Endothelial cell (in vitro differentiated cells): Measurements from ENCODE around the gene CNTN6. TPM values are rescaled to one million over a fixed set of nuclear protein-coding genes. Genes with fewer than 3 reads are reported as not detected.

Experiments used
- DNase-seq: peaks from one replicate; pipeline ENCODE4 v3.0.0; 2021; ENCODE audit warnings: low spot score
- H3K27ac Mint-ChIP-seq: one replicate; pipeline ENCODE4 v1.8.0; 2021; ENCODE audit warnings: mixed read lengths, inconsistent platforms; ENCODE audit not compliant: unreplicated experiment
- H3K27me3 Mint-ChIP-seq: one replicate; pipeline ENCODE4 v1.8.0; 2021; ENCODE audit warnings: mild to moderate bottlenecking, moderate library complexity, mixed read lengths, inconsistent platforms; ENCODE audit not compliant: unreplicated experiment
- H3K36me3 Mint-ChIP-seq: one replicate; pipeline ENCODE4 v1.8.0; 2021; ENCODE audit warnings: mild to moderate bottlenecking, low read depth, mixed read lengths, inconsistent platforms; ENCODE audit not compliant: unreplicated experiment
- H3K4me1 Mint-ChIP-seq: one replicate; pipeline ENCODE4 v1.8.0; 2021; ENCODE audit warnings: mild to moderate bottlenecking, mixed read lengths, inconsistent platforms; ENCODE audit not compliant: unreplicated experiment
- H3K4me3 Mint-ChIP-seq: one replicate; pipeline ENCODE4 v1.8.0; 2021; ENCODE audit warnings: mild to moderate bottlenecking, mixed read lengths, inconsistent platforms; ENCODE audit not compliant: unreplicated experiment
- H3K9me3 Mint-ChIP-seq: one replicate; pipeline ENCODE4 v1.8.0; 2021; ENCODE audit warnings: mixed read lengths, inconsistent platforms; ENCODE audit not compliant: unreplicated experiment
- CTCF ChIP-seq: fragments of 200-600 bp; sonication (generic); IDR thresholded peaks from one replicate; pipeline ENCODE4 v1.5.0; 2021; ENCODE audit warnings: antibody characterized with exemption; ENCODE audit not compliant: unreplicated experiment
- total RNA-seq: library from RNA; stranded (reverse); fragmentation: NEBNext Ultra II Directional; extraction: Animal tissue kit (Norgen Biotek cat#: 25700); gene quantifications from one replicate; pipeline ENCODE4 v1.2.1, GENCODE V29; 2021; ENCODE audit not compliant: unreplicated experiment

Gene CNTN6
- total RNA-seq, 1 donor from 2014 or later: not detected

GRCh38 chr3:1117843-1118473, 25.1 kb downstream of the CNTN6 start:
- H3K36me3 Mint-ChIP-seq: no peaks in the 10 kb centered on the region
- H3K27me3 Mint-ChIP-seq: peaks cover 5% of the 10 kb centered on the region
- no peaks in the 10 kb centered on the region for H3K4me1 Mint-ChIP-seq
- TF ChIP-seq CTCF: no peak
- no peak overlapping the region for H3K27ac Mint-ChIP-seq
- no peak overlapping the region for H3K4me3 Mint-ChIP-seq
- H3K9me3 Mint-ChIP-seq: peaks cover 15% of the 10 kb centered on the region
- DNase-seq: no peak

GRCh38 chr3:1131166-1131565, 38.3 kb downstream of the CNTN6 start:
- Mint-ChIP-seq H3K27me3 (peaks cover 2% of the 10 kb centered on the region), H3K4me1 (no peaks in the 10 kb centered on the region), H3K27ac (no peak overlapping the region), H3K9me3 (peaks cover 20% of the 10 kb centered on the region), H3K4me3 (no peak overlapping the region), H3K36me3 (no peaks in the 10 kb centered on the region)
- no peak for TF ChIP-seq CTCF
- DNase-seq: no peak

- DNase-seq: no peak
- H3K4me1 Mint-ChIP-seq: no peaks in the 10 kb centered on the region
- H3K36me3 Mint-ChIP-seq: no peaks in the 10 kb centered on the region
- no peak overlapping the region for H3K4me3 Mint-ChIP-seq
- H3K27ac Mint-ChIP-seq: no peak overlapping the region
- peaks cover 15% of the 10 kb centered on the region for H3K9me3 Mint-ChIP-seq
- TF ChIP-seq CTCF: no peak
- no peaks in the 10 kb centered on the region for H3K27me3 Mint-ChIP-seq
These were observed 42.4 kb downstream of the CNTN6 start for GRCh38 chr3:1135194-1135593.

GRCh38 chr3:1138036-1138435, 45.2 kb downstream of the CNTN6 start:
- H3K4me3 Mint-ChIP-seq: no peak overlapping the region
- TF ChIP-seq CTCF: no peak
- peaks cover 9% of the 10 kb centered on the region for H3K9me3 Mint-ChIP-seq
- H3K27me3 Mint-ChIP-seq: no peaks in the 10 kb centered on the region
- H3K36me3 Mint-ChIP-seq: no peaks in the 10 kb centered on the region
- no peak overlapping the region for H3K27ac Mint-ChIP-seq
- DNase-seq: no peak
- no peaks in the 10 kb centered on the region for H3K4me1 Mint-ChIP-seq

- TF ChIP-seq CTCF: no peak
- Mint-ChIP-seq H3K27me3 (no peaks in the 10 kb centered on the region), H3K4me3 (no peak overlapping the region), H3K4me1 (no peaks in the 10 kb centered on the region), H3K9me3 (peaks cover 9% of the 10 kb centered on the region), H3K27ac (no peak overlapping the region), H3K36me3 (no peaks in the 10 kb centered on the region)
- no peak for DNase-seq
These were observed 46.2 kb downstream of the CNTN6 start for GRCh38 chr3:1139071-1139470.
